WTC11 (cell line): ENCODE measurements around the gene ANKMY1. TPM values are rescaled to one million over a fixed set of nuclear protein-coding genes. Genes with fewer than 3 reads are reported as not detected.

ENCODE experiments used
- ATAC-seq: fragments of 200-7000 bp; cut with Tn5 transposase; 2 replicates; pipeline ENCODE4 v1.10.0; 2021; ENCODE audit warnings: mild to moderate bottlenecking, moderate library complexity
- CTCF ChIA-PET: fragments of 300-600 bp; sonication (Branson Sonifier 250); formaldehyde crosslinking; loops from one replicate; lab custom pipeline; 2021; ENCODE audit warnings: antibody characterized with exemption; lab: Charles Lee
- POLR2A ChIA-PET: fragments of 350-600 bp; sonication (Branson Sonifier 250); formaldehyde crosslinking; loops from one replicate; lab custom pipeline; 2021; ENCODE audit warnings: antibody characterized with exemption; lab: Charles Lee
- DNase-seq: peaks from one replicate; pipeline ENCODE4 v3.0.0; 2021; ENCODE audit warnings: low spot score
- H3K27ac Mint-ChIP-seq: 2 replicates; pipeline ENCODE4 v1.8.0; 2021; ENCODE audit warnings: mixed read lengths
- H3K27me3 Mint-ChIP-seq: 2 replicates; pipeline ENCODE4 v1.8.0; 2021; ENCODE audit warnings: low read depth, mild to moderate bottlenecking, moderate library complexity, mixed read lengths
- H3K36me3 Mint-ChIP-seq: 2 replicates; pipeline ENCODE4 v1.8.0; 2021; ENCODE audit warnings: mixed read lengths
- H3K4me1 Mint-ChIP-seq: 2 replicates; pipeline ENCODE4 v1.8.0; 2022; ENCODE audit warnings: mixed read lengths
- H3K4me3 Mint-ChIP-seq: 2 replicates; pipeline ENCODE4 v1.8.0; 2021; ENCODE audit warnings: mild to moderate bottlenecking, moderate library complexity, mixed read lengths
- H3K9me3 Mint-ChIP-seq: 2 replicates; pipeline ENCODE4 v1.8.0; 2021; ENCODE audit warnings: mixed read lengths
- ATF6 ChIP-seq: sonication (generic); formaldehyde crosslinking; IDR thresholded peaks from 2 replicates; pipeline ENCODE4 v1.8.1; 2023; ENCODE audit warnings: mild to moderate bottlenecking, missing genetic modification reagents
- ESRRA ChIP-seq: sonication (generic); formaldehyde crosslinking; IDR thresholded peaks from 2 replicates; pipeline ENCODE4 v1.8.1; 2022; ENCODE audit warnings: mild to moderate bottlenecking, missing genetic modification reagents, borderline replicate concordance
- ETV6 ChIP-seq: sonication (generic); formaldehyde crosslinking; IDR thresholded peaks from 2 replicates; pipeline ENCODE4 v1.8.1; 2022; ENCODE audit warnings: mild to moderate bottlenecking, missing genetic modification reagents
- GABPB1 ChIP-seq: sonication (generic); formaldehyde crosslinking; IDR thresholded peaks from 2 replicates; pipeline ENCODE4 v1.8.1; 2023; ENCODE audit warnings: mild to moderate bottlenecking, missing genetic modification reagents
- NFYB ChIP-seq: sonication (generic); formaldehyde crosslinking; conservative IDR thresholded peaks from 2 replicates; pipeline ENCODE4 v1.8.0; 2022; ENCODE audit warnings: low read depth, missing genetic modification reagents
- NR1H2 ChIP-seq: sonication (generic); formaldehyde crosslinking; IDR thresholded peaks from 2 replicates; pipeline ENCODE4 v1.9.0; 2021; ENCODE audit warnings: mild to moderate bottlenecking, moderate library complexity, missing genetic modification reagents
- NR2C2 ChIP-seq: sonication (generic); formaldehyde crosslinking; IDR thresholded peaks from 2 replicates; pipeline ENCODE4 v1.8.0; 2022; ENCODE audit warnings: mild to moderate bottlenecking, missing genetic modification reagents
- RORB ChIP-seq: fragments of 250-450 bp; sonication (Bioruptor Pico); IDR thresholded peaks from 2 replicates; pipeline ENCODE4 v1.9.0; 2021; ENCODE audit warnings: mild to moderate bottlenecking
- SMAD3 ChIP-seq: sonication (generic); formaldehyde crosslinking; IDR thresholded peaks from 2 replicates; pipeline ENCODE4 v1.8.0; 2022; ENCODE audit warnings: missing genetic modification reagents, mild to moderate bottlenecking, borderline replicate concordance
- TEAD4 ChIP-seq: sonication (generic); formaldehyde crosslinking; IDR thresholded peaks from 2 replicates; pipeline ENCODE4 v1.8.0; 2022; ENCODE audit warnings: mild to moderate bottlenecking, missing genetic modification reagents
- TP53 ChIP-seq: sonication (generic); formaldehyde crosslinking; IDR thresholded peaks from 2 replicates; pipeline ENCODE4 v1.8.1; 2023; ENCODE audit warnings: mild to moderate bottlenecking, missing genetic modification reagents
- ZBTB43 ChIP-seq: sonication (generic); formaldehyde crosslinking; IDR thresholded peaks from 2 replicates; pipeline ENCODE4 v1.8.1; 2023; ENCODE audit warnings: mild to moderate bottlenecking, missing genetic modification reagents
- ZSCAN18 ChIP-seq: fragments of 250-450 bp; sonication (Bioruptor Pico); IDR thresholded peaks from 2 replicates; pipeline ENCODE4 v2.1.2; 2022; ENCODE audit warnings: mild to moderate bottlenecking, moderate library complexity
- total RNA-seq: library from RNA; stranded (reverse); gene quantifications from 3 replicates; pipeline ENCODE4 v1.2.3, GENCODE V29; 2021
- TF ChIP-seq, protein P1 (sequence below): sonication (generic); formaldehyde crosslinking; IDR thresholded peaks from 2 replicates; pipeline ENCODE4 v1.8.1; 2022; ENCODE audit warnings: mild to moderate bottlenecking, moderate library complexity, missing genetic modification reagents
- TF ChIP-seq, protein P2 (sequence below): fragments of 200-600 bp; IDR thresholded peaks from 2 replicates; pipeline ENCODE4 v1.8.0; 2022; ENCODE audit warnings: antibody characterized with exemption
- TF ChIP-seq, protein P3 (sequence below): sonication (generic); formaldehyde crosslinking; IDR thresholded peaks from 2 replicates; pipeline ENCODE4 v1.8.0; 2023; ENCODE audit warnings: missing genetic modification reagents, mild to moderate bottlenecking, borderline replicate concordance

Gene ANKMY1
- total RNA-seq, 1 experiment from 2014 or later, result 4.6 TPM

- TF ChIP-seq, protein P1, sequence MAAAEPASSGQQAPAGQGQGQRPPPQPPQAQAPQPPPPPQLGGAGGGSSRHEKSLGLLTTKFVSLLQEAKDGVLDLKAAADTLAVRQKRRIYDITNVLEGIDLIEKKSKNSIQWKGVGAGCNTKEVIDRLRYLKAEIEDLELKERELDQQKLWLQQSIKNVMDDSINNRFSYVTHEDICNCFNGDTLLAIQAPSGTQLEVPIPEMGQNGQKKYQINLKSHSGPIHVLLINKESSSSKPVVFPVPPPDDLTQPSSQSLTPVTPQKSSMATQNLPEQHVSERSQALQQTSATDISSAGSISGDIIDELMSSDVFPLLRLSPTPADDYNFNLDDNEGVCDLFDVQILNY (CRISPR knock-in tag), result no peak
- no peak for TF ChIP-seq ZSCAN18 (CRISPR knock-in tag)
- TF ChIP-seq NR1H2 (CRISPR knock-in tag), result no peak
- no peak for TF ChIP-seq GABPB1 (CRISPR knock-in tag)
- TF ChIP-seq RORB (CRISPR knock-in tag), result no peak
- TF ChIP-seq, protein P2, sequence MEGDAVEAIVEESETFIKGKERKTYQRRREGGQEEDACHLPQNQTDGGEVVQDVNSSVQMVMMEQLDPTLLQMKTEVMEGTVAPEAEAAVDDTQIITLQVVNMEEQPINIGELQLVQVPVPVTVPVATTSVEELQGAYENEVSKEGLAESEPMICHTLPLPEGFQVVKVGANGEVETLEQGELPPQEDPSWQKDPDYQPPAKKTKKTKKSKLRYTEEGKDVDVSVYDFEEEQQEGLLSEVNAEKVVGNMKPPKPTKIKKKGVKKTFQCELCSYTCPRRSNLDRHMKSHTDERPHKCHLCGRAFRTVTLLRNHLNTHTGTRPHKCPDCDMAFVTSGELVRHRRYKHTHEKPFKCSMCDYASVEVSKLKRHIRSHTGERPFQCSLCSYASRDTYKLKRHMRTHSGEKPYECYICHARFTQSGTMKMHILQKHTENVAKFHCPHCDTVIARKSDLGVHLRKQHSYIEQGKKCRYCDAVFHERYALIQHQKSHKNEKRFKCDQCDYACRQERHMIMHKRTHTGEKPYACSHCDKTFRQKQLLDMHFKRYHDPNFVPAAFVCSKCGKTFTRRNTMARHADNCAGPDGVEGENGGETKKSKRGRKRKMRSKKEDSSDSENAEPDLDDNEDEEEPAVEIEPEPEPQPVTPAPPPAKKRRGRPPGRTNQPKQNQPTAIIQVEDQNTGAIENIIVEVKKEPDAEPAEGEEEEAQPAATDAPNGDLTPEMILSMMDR, result no peak
- no peak for TF ChIP-seq ZBTB43
- TF ChIP-seq, all 79 proteins: peak for 0
Observed at GRCh38 chr2:240605867-240606743, 48.3 kb upstream of the ANKMY1 start (continued).

GRCh38 chr2:240604939-240605716, 47.3 kb upstream of the ANKMY1 start:
- H3K4me1 Mint-ChIP-seq, result no peaks in the 10 kb centered on the region
- H3K36me3 Mint-ChIP-seq, result no peaks in the 10 kb centered on the region
- CTCF ChIA-PET, result interaction anchor here (0.9 to 2.1 kb wide), 9 partner anchors 18 to 99 kb away, joined by 3 to 12 read pairs (median 6); partner anchors contain the start of genes ANKMY1 and CAPN10
- H3K27ac Mint-ChIP-seq, result no peak overlapping the region
- no peak for TF ChIP-seq NR2C2 (CRISPR knock-in tag)
- TF ChIP-seq ESRRA (CRISPR knock-in tag), result no peak
- TF ChIP-seq RORB (CRISPR knock-in tag), result no peak
- no peak for TF ChIP-seq TP53
- TF ChIP-seq ZBTB43, result no peak
- no peak for TF ChIP-seq SMAD3 (CRISPR knock-in tag)
- TF ChIP-seq, protein P3, sequence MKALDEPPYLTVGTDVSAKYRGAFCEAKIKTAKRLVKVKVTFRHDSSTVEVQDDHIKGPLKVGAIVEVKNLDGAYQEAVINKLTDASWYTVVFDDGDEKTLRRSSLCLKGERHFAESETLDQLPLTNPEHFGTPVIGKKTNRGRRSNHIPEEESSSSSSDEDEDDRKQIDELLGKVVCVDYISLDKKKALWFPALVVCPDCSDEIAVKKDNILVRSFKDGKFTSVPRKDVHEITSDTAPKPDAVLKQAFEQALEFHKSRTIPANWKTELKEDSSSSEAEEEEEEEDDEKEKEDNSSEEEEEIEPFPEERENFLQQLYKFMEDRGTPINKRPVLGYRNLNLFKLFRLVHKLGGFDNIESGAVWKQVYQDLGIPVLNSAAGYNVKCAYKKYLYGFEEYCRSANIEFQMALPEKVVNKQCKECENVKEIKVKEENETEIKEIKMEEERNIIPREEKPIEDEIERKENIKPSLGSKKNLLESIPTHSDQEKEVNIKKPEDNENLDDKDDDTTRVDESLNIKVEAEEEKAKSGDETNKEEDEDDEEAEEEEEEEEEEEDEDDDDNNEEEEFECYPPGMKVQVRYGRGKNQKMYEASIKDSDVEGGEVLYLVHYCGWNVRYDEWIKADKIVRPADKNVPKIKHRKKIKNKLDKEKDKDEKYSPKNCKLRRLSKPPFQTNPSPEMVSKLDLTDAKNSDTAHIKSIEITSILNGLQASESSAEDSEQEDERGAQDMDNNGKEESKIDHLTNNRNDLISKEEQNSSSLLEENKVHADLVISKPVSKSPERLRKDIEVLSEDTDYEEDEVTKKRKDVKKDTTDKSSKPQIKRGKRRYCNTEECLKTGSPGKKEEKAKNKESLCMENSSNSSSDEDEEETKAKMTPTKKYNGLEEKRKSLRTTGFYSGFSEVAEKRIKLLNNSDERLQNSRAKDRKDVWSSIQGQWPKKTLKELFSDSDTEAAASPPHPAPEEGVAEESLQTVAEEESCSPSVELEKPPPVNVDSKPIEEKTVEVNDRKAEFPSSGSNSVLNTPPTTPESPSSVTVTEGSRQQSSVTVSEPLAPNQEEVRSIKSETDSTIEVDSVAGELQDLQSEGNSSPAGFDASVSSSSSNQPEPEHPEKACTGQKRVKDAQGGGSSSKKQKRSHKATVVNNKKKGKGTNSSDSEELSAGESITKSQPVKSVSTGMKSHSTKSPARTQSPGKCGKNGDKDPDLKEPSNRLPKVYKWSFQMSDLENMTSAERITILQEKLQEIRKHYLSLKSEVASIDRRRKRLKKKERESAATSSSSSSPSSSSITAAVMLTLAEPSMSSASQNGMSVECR (CRISPR knock-in tag), result no peak
- no peak for TF ChIP-seq ETV6 (CRISPR knock-in tag)
- no peak for TF ChIP-seq TEAD4 (CRISPR knock-in tag)
- TF ChIP-seq ZSCAN18 (CRISPR knock-in tag), result no peak
- TF ChIP-seq NFYB (CRISPR knock-in tag), result no peak
- TF ChIP-seq ATF6 (CRISPR knock-in tag), result no peak
- TF ChIP-seq, all 79 proteins: peak for 0
- DNase-seq (no peak), ATAC-seq (no peak)
- no peaks in the 10 kb centered on the region for H3K9me3 Mint-ChIP-seq
- POLR2A ChIA-PET, result interaction anchor here (1.1 kb wide), 1 partner anchor 19 kb away, joined by 5 read pairs; the partner anchor contains the start of gene CAPN10
- no peaks in the 10 kb centered on the region; the same call in 1 of the 2 replicates for H3K27me3 Mint-ChIP-seq
- no peak overlapping the region for H3K4me3 Mint-ChIP-seq
